ENCODE data around the gene ERN1.
A peak's percentile ranks its signal among the peaks of the same experiment; 100 is the strongest.
"Not testable (repeated sequence)": the region's sequence is repeated elsewhere in the genome, so short reads cannot be mapped to it uniquely, and the experiment has no call there.

ERN1 gene

DNA sequence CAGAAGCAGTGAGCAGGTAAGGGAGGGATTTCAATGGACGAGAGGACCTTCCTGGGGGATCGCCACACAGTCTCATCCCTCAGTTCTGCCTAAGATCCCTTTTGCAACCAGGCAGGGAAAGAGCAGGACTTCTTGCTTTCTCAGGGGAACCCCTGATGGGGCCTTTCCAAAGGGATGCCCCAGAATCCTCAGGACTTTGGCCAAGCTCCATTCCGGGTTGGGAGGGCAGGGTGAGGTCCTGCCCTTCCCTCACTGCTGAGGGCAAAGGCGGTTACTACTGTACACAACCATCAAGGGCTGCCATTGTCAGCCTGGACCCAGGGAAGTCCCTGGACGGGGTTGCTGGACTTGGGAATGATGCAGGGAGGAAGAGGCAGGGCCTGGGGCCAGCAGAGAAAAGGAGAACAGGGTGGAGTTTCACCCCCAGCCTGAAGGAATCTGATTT, 122.1 kb downstream of the ERN1 start:
- TF ChIP-seq, protein P1, sequence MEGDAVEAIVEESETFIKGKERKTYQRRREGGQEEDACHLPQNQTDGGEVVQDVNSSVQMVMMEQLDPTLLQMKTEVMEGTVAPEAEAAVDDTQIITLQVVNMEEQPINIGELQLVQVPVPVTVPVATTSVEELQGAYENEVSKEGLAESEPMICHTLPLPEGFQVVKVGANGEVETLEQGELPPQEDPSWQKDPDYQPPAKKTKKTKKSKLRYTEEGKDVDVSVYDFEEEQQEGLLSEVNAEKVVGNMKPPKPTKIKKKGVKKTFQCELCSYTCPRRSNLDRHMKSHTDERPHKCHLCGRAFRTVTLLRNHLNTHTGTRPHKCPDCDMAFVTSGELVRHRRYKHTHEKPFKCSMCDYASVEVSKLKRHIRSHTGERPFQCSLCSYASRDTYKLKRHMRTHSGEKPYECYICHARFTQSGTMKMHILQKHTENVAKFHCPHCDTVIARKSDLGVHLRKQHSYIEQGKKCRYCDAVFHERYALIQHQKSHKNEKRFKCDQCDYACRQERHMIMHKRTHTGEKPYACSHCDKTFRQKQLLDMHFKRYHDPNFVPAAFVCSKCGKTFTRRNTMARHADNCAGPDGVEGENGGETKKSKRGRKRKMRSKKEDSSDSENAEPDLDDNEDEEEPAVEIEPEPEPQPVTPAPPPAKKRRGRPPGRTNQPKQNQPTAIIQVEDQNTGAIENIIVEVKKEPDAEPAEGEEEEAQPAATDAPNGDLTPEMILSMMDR (IDR thresholded peaks at IDR 0.05), result no peak
- DNase-seq, result peak in 1 of 2 donors; percentile 62
- intact Hi-C loops (cut with DNase I; ENCODE audit: low total_unique reads), result no loop called here
- Histone ChIP-seq H3K9me3 (no peaks in the 10 kb centered on the region), H3K27me3 (peaks cover 0 to 17% of the 10 kb centered on the region in 2 donors), H3K36me3 (no peaks in the 10 kb centered on the region), H3K4me3 (no peak overlapping the region), H3K4me1 (peaks cover 0 to 8% (median 0%) of the 10 kb centered on the region in 4 donors), H3K27ac (no peak overlapping the region)

DNA sequence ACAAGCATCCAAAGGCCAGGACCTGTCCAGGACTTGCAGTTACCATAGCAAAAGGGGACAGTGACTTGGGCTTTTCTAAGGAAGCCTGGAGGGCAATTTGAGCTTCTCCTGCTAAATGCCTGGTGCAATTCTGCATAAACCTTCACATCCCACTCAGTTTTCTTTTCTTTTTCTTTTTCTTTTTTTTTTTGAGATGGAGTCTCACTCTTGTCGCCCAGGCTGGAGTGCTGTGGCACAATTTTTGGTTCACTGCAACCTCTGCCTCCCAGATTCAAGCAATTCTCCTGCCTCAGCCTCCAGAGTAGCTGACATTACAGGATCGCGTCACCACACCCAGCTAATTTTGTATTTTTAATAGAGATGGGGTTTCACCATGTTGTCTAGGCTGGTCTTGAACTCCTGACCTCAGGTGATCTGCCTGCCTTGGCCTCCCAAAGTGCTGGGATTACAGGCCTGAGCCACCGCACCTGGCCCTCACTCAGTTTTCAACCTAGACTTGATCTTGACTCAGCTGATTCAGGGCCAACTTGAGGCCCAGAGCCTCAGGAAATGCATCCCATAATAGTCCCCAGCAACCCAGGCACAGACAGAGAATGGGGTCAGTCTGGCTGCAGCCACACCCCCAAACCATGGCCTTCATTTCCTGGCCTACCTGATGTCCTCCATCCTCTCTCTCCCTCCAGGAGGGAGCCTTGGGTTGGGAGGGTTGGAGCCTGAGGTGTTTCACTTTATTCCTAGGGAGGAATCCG, 122.7 kb downstream of the ERN1 start:
- intact Hi-C loops (cut with DNase I; ENCODE audit: low total_unique reads); H3K36me3 ChIP-seq; H3K4me1 ChIP-seq; H3K4me3 ChIP-seq; H3K9me3 ChIP-seq; H3K27ac ChIP-seq: not testable (repeated sequence)
- peak in 1 of 2 donors; percentile 7 for DNase-seq
- peaks cover 0 to 21% of the 10 kb centered on the region in 2 donors for H3K27me3 ChIP-seq

- Histone ChIP-seq H3K9me3 (no peaks in the 10 kb centered on the region), H3K4me3 (peak overlapping the region in 1 of 2 donors; percentile 8), H3K4me1 (peaks cover 0 to 8% (median 0%) of the 10 kb centered on the region in 4 donors), H3K27ac (no peak overlapping the region), H3K27me3 (peaks cover 0 to 27% of the 10 kb centered on the region in 2 donors), H3K36me3 (no peaks in the 10 kb centered on the region)
- peak; percentile 48 to 49 for DNase-seq
- TF ChIP-seq, protein P1 (IDR thresholded peaks at IDR 0.05), result no peak
- intact Hi-C loops (cut with DNase I; ENCODE audit: low total_unique reads), result no loop called here
These were observed 123.4 kb downstream of the ERN1 start for GRCh38 chr17:64006361-64007088.

- peak overlapping the region in 1 of 2 donors; percentile 8 for H3K4me3 ChIP-seq
- H3K9me3 ChIP-seq, result no peaks in the 10 kb centered on the region
- intact Hi-C loops (cut with DNase I; ENCODE audit: low total_unique reads), result no loop called here
- no peaks in the 10 kb centered on the region for H3K36me3 ChIP-seq
- DNase-seq, result no peak
- H3K27ac ChIP-seq, result no peak overlapping the region
- TF ChIP-seq, protein P1 (IDR thresholded peaks at IDR 0.05), result no peak
- H3K4me1 ChIP-seq, result peaks cover 0 to 8% (median 0%) of the 10 kb centered on the region in 4 donors
- H3K27me3 ChIP-seq, result peaks cover 0 to 31% of the 10 kb centered on the region in 2 donors
These were observed 124.2 kb downstream of the ERN1 start for GRCh38 chr17:64005734-64006167.

GRCh38 chr17:64004903-64005733, 124.8 kb downstream of the ERN1 start:
- H3K27ac ChIP-seq, result no peak overlapping the region
- TF ChIP-seq, protein P1 (IDR thresholded peaks at IDR 0.05), result no peak
- H3K36me3 ChIP-seq, result no peaks in the 10 kb centered on the region
- H3K4me1 ChIP-seq, result peaks cover 0 to 8% (median 0%) of the 10 kb centered on the region in 4 donors
- DNase-seq, result no peak
- no peaks in the 10 kb centered on the region for H3K9me3 ChIP-seq
- H3K4me3 ChIP-seq, result no peak overlapping the region
- intact Hi-C loops (cut with DNase I; ENCODE audit: low total_unique reads), result no loop called here
- H3K27me3 ChIP-seq, result peaks cover 0 to 33% of the 10 kb centered on the region in 2 donors

Data from tibial artery (tissue), 4 donors.